Body of pancreas (tissue), 4 donors: ENCODE results near the gene INTS15. TPM values are rescaled to one million over a fixed set of nuclear protein-coding genes. Genes with fewer than 3 reads are reported as not detected.

Experiments used
- ATAC-seq: fragments of 150-250 bp; one replicate; pipeline ENCODE4 v1.9.1; 2016
- DNase-seq, 4 donors: peaks; one replicate each; pipeline ENCODE4 v3.0.0-alpha.2; 2019
- H3K27ac ChIP-seq, 4 donors: fragments of 200-600 bp; sonication (generic); 1 replicate in 3 of 4; 2 replicates in 1 of 4; pipeline versions ENCODE4 v1.5.1 to v1.6.1; 2016 to 2019; ENCODE audit warnings: mild to moderate bottlenecking in 1 of 4, mixed read lengths in 1 of 4, moderate library complexity in 1 of 4
- H3K27me3 ChIP-seq, 2 donors: fragments of 200-600 bp; sonication (generic); one replicate each; pipeline ENCODE4 v1.6.0; 2016; ENCODE audit warnings: mild to moderate bottlenecking in 1 of 2
- H3K36me3 ChIP-seq, 2 donors: fragments of 200-600 bp; sonication (generic); replicated peaks in 1 of 2; 2 replicates each; pipeline ENCODE4 v1.5.1; 2016; ENCODE audit warnings: low read depth in 2 of 2; ENCODE audit not compliant: insufficient read depth in 1 of 2
- H3K4me1 ChIP-seq: fragments of 200-600 bp; sonication (generic); one replicate; pipeline ENCODE4 v1.6.0; 2016
- H3K4me3 ChIP-seq, 2 donors: fragments of 200-600 bp; sonication (generic); 1 replicate in 1 of 2; 2 replicates in 1 of 2; pipeline ENCODE4 v1.5.1; 2016 to 2019
- H3K9me3 ChIP-seq, 3 donors: fragments of 200-600 bp; sonication (generic); 1 replicate in 2 of 3; 2 replicates in 1 of 3; pipeline ENCODE4 v1.5.1; 2016
- POLR2A ChIP-seq, 3 donors: fragments of 450-650 bp; IDR thresholded peaks; one replicate each; pipeline ENCODE4 v1.6.1; 2016; ENCODE audit warnings: antibody characterized with exemption in 3 of 3, mild to moderate bottlenecking in 2 of 3
- WGBS, 2 donors: methylation state at CpG; one replicate each; pipeline ENCODE4 v1.1.5; 2017; 5-methylcytosine and 5-hydroxymethylcytosine counted together
- intact Hi-C: fragments of 100-400 bp; cut with DNase I; formaldehyde crosslinking; loops from one replicate; pipeline ENCODE4 v1.15.1; 2023
- total RNA-seq, 2 donors: library from RNA; depleted of rRNA; stranded (reverse); fragments of >200 nt; gene quantifications; one replicate each; pipeline ENCODE4 v1.1.0, GENCODE V29; 2016
- TF ChIP-seq, protein P1 (sequence below), 7 experiments: fragments of 450-650 bp in 4 of 7; fragments of 200-600 bp in 3 of 7; sonication (generic) in 3 of 7; IDR thresholded peaks; one replicate each; pipeline ENCODE4 v1.5.1; 2016 to 2019; ENCODE audit warnings: antibody characterized with exemption in 7 of 7

The INTS15 gene
- total RNA-seq, 2 donors from 2014 or later: 25.7 to 40.5 TPM

- no peak for DNase-seq
- intact Hi-C loops: no loop called here
- 81 to 87% methylated on average over 4 to 12 of the region's 13 CpGs for whole genome bisulfite sequencing, 2 donors
These were observed 59.6 kb downstream of the INTS15 start for GRCh38 chr7:6649241-6649961.

DNA sequence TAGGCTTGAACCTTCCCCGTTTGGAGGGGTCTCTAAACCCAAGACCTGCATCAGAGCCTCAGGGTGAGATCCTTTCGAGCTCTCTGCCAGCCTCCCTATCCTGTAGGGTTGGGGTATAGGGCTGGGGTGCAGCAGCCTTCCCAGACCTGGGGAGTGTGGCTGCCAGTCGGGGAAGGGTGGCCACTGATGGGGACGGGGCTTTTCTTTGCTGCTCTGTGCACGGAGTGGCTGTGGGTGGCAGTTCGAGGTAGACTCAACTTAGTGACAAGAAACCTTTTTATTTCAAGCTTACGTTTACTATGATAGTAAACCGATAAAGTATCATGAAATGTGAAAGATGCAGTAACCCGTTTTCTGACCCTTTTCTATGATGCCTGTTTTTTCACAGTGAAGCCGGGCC is 60.3 kb downstream of the INTS15 start:
- DNase-seq (no peak), ATAC-seq (no peak)
- TF ChIP-seq POLR2A (IDR thresholded peaks at IDR 0.05): no peak
- TF ChIP-seq, protein P1, sequence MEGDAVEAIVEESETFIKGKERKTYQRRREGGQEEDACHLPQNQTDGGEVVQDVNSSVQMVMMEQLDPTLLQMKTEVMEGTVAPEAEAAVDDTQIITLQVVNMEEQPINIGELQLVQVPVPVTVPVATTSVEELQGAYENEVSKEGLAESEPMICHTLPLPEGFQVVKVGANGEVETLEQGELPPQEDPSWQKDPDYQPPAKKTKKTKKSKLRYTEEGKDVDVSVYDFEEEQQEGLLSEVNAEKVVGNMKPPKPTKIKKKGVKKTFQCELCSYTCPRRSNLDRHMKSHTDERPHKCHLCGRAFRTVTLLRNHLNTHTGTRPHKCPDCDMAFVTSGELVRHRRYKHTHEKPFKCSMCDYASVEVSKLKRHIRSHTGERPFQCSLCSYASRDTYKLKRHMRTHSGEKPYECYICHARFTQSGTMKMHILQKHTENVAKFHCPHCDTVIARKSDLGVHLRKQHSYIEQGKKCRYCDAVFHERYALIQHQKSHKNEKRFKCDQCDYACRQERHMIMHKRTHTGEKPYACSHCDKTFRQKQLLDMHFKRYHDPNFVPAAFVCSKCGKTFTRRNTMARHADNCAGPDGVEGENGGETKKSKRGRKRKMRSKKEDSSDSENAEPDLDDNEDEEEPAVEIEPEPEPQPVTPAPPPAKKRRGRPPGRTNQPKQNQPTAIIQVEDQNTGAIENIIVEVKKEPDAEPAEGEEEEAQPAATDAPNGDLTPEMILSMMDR (IDR thresholded peaks at IDR 0.05): no peak
- intact Hi-C loops: no loop called here
- peaks cover 2 to 7% of the 10 kb centered on the region in 2 donors for H3K36me3 ChIP-seq
- H3K27ac ChIP-seq: no peak overlapping the region
- 96 to 98% methylated on average over 9 to 10 of the region's 10 CpGs for WGBS, 2 donors
- H3K27me3 ChIP-seq: no peaks in the 10 kb centered on the region
- H3K4me3 ChIP-seq: no peak overlapping the region
- no peaks in the 10 kb centered on the region for H3K4me1 ChIP-seq
- H3K9me3 ChIP-seq: no peaks in the 10 kb centered on the region

More at GRCh38 chr7:6649241-6649961, 59.6 kb downstream of the INTS15 start:
- no peaks in the 10 kb centered on the region for H3K27me3 ChIP-seq
- no peak for ATAC-seq
- H3K4me1 ChIP-seq: no peaks in the 10 kb centered on the region
- H3K4me3 ChIP-seq: no peak overlapping the region
- TF ChIP-seq POLR2A (IDR thresholded peaks at IDR 0.05): no peak
- TF ChIP-seq, protein P1 (IDR thresholded peaks at IDR 0.05): no peak
- H3K9me3 ChIP-seq: no peaks in the 10 kb centered on the region
- no peak overlapping the region for H3K27ac ChIP-seq
- H3K36me3 ChIP-seq: peaks cover under 1 to 7% of the 10 kb centered on the region in 2 donors

DNA sequence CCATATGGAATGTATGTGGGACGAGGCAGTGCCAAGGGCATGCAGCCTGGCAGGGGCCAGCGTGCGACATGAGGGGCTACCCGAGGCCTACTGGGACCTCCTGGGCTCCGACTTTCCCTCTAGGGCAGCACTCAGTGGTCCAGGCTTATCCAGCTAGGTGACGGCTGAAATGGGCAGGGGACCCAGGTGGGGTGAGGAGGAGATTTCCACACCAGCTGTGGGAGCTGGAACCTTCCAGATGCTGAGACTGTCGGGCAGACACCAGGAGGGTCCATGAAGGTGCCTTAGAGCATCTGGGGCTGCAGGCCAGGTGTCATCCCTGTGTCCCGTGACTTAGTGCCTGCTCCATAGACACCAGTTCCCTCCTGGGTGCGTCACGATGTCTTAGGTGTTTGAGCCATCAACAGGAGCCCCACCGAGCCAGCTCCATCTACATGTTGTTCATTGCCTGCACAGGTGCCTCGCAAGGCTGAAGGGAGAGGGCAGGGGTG is 60.7 kb downstream of the INTS15 start:
- WGBS, 2 donors: 95 to 97% methylated on average over 11 to 12 of the region's 12 CpGs
- H3K36me3 ChIP-seq: peaks cover 2 to 7% of the 10 kb centered on the region in 2 donors
- H3K4me1 ChIP-seq: no peaks in the 10 kb centered on the region
- H3K9me3 ChIP-seq: no peaks in the 10 kb centered on the region
- H3K27ac ChIP-seq: no peak overlapping the region
- DNase-seq (no peak), ATAC-seq (no peak)
- TF ChIP-seq, protein P1 (IDR thresholded peaks at IDR 0.05): no peak
- TF ChIP-seq POLR2A (IDR thresholded peaks at IDR 0.05): no peak
- H3K27me3 ChIP-seq: no peaks in the 10 kb centered on the region
- H3K4me3 ChIP-seq: no peak overlapping the region
- intact Hi-C loops: no loop called here

- H3K27ac ChIP-seq: no peak overlapping the region
- intact Hi-C loops: no loop called here
- whole genome bisulfite sequencing, 2 donors: 94 to 97% methylated on average over 21 to 31 of the region's 32 CpGs
- TF ChIP-seq, protein P1 (IDR thresholded peaks at IDR 0.05): no peak
- TF ChIP-seq POLR2A (IDR thresholded peaks at IDR 0.05): no peak
- no peak for DNase-seq
- ATAC-seq: no peak
- no peaks in the 10 kb centered on the region for H3K9me3 ChIP-seq
- no peaks in the 10 kb centered on the region for H3K27me3 ChIP-seq
- no peak overlapping the region for H3K4me3 ChIP-seq
- no peaks in the 10 kb centered on the region for H3K4me1 ChIP-seq
- peaks cover 2 to 7% of the 10 kb centered on the region in 2 donors for H3K36me3 ChIP-seq
These were observed 62.1 kb downstream of the INTS15 start for GRCh38 chr7:6651851-6652445.
